IMR-90 (cell line): ENCODE data around the gene HPS4. TPM values are rescaled to one million over a fixed set of nuclear protein-coding genes. Genes with fewer than 3 reads are reported as not detected.

Experiments used
- ATAC-seq: fragments of 200-7000 bp; cut with Tn5 transposase; 2 replicates; pipeline ENCODE4 v1.9.1; 2020; ENCODE audit warnings: low read depth, mild to moderate bottlenecking, moderate library complexity
- BruUV-seq: library from RNA; stranded (reverse); fragments of 400-500 nt; replicated peaks from 2 replicates; lab custom pipeline; 2021; lab: Mats Ljungman, UMichigan
- CTCF ChIA-PET: fragments of 300-600 bp; formaldehyde crosslinking; extraction: SDS; loops from one replicate; lab custom pipeline; 2021; ENCODE audit warnings: antibody characterized with exemption; lab: Yijun Ruan, JAX
- POLR2A ChIA-PET: fragments of 300-600 bp; sonication (Branson Sonifier 250); formaldehyde crosslinking; loops from one replicate; lab custom pipeline; 2022; ENCODE audit warnings: antibody characterized with exemption; ENCODE audit not compliant: unreplicated experiment; lab: Charles Lee
- DNase-seq: peaks from one replicate; pipeline ENCODE4 v3.0.0; 2013
- H2AFZ ChIP-seq: replicated peaks from 2 replicates; pipeline ENCODE3; 2013; ENCODE audit warnings: low read length, mild to moderate bottlenecking; ENCODE audit not compliant: poor library complexity
- H2AK5ac ChIP-seq: 2 replicates; pipeline ENCODE4 v1.6.1; 2013; ENCODE audit warnings: low read depth, low read length, inconsistent platforms
- H2AK9ac ChIP-seq: replicated peaks from 2 replicates; pipeline ENCODE3; 2013; ENCODE audit warnings: mild to moderate bottlenecking, low read depth, low read length, moderate library complexity; ENCODE audit not compliant: poor library complexity
- H2BK120ac ChIP-seq: 2 replicates; pipeline ENCODE4 v1.6.1; 2013; ENCODE audit warnings: low read depth, low read length, inconsistent platforms
- H2BK15ac ChIP-seq: 3 replicates; pipeline ENCODE4 v1.6.1; 2013; ENCODE audit warnings: low read depth, low read length, inconsistent platforms
- H2BK20ac ChIP-seq: 2 replicates; pipeline ENCODE4 v1.6.1; 2013; ENCODE audit warnings: low read depth, mild to moderate bottlenecking, inconsistent platforms, low read length, moderate library complexity
- H2BK5ac ChIP-seq: 2 replicates; pipeline ENCODE4 v1.6.1; 2013; ENCODE audit warnings: mild to moderate bottlenecking, low read depth, low read length, inconsistent platforms; ENCODE audit not compliant: poor library complexity, severe bottlenecking
- H3K14ac ChIP-seq: replicated peaks from 2 replicates; pipeline ENCODE4 v1.6.1; 2013; ENCODE audit warnings: low read depth, low read length, inconsistent platforms
- H3K18ac ChIP-seq: 2 replicates; pipeline ENCODE4 v1.6.1; 2013; ENCODE audit warnings: low read depth, low read length, control low read depth
- H3K23ac ChIP-seq: 2 replicates; pipeline ENCODE4 v1.6.1; 2013; ENCODE audit warnings: low read depth, low read length, inconsistent platforms
- H3K27ac ChIP-seq: 2 replicates; pipeline ENCODE4 v1.5.1; 2013; ENCODE audit warnings: mild to moderate bottlenecking, control low read depth, low read length; ENCODE audit not compliant: insufficient read depth
- H3K27me3 ChIP-seq: 2 replicates; pipeline ENCODE4 v1.6.1; 2013; ENCODE audit warnings: low read length; ENCODE audit not compliant: control insufficient read depth, insufficient read depth
- H3K36me3 ChIP-seq: 2 replicates; pipeline ENCODE4 v1.6.1; 2013; ENCODE audit warnings: low read length, mixed read lengths; ENCODE audit not compliant: control insufficient read depth, insufficient read depth
- H3K4ac ChIP-seq: 2 replicates; pipeline ENCODE4 v1.6.1; 2013; ENCODE audit warnings: low read depth, low read length, inconsistent platforms
- H3K4me1 ChIP-seq: 2 replicates; pipeline ENCODE4 v1.6.1; 2013; ENCODE audit warnings: low read length, mixed read lengths; ENCODE audit not compliant: control insufficient read depth, insufficient read depth
- H3K4me2 ChIP-seq: 2 replicates; pipeline ENCODE4 v1.6.1; 2013; ENCODE audit warnings: low read depth, mild to moderate bottlenecking, control low read depth, low read length, moderate library complexity
- H3K4me3 ChIP-seq: 2 replicates; pipeline ENCODE4 v1.5.1; 2013; ENCODE audit warnings: low read depth, mild to moderate bottlenecking, control low read depth, low read length, moderate library complexity; ENCODE audit not compliant: insufficient read depth
- H3K56ac ChIP-seq: 2 replicates; pipeline ENCODE4 v1.6.1; 2013; ENCODE audit warnings: low read length, inconsistent platforms; ENCODE audit not compliant: insufficient read depth; ENCODE audit errors: extremely low read depth
- H3K79me1 ChIP-seq, 2 experiments: 2 replicates each; pipeline ENCODE4 v1.6.1; 2013; ENCODE audit warnings: low read length in 2 of 2, inconsistent platforms in 1 of 2, low read depth in 1 of 2
- H3K9ac ChIP-seq: 2 replicates; pipeline ENCODE4 v1.6.1; 2013; ENCODE audit warnings: low read depth, low read length, control low read depth
- H3K9me1 ChIP-seq: 2 replicates; pipeline ENCODE4 v1.6.1; 2013; ENCODE audit warnings: low read length, inconsistent platforms; ENCODE audit not compliant: insufficient read depth
- H3K9me3 ChIP-seq: 2 replicates; pipeline ENCODE4 v1.6.1; 2013; ENCODE audit warnings: low read length; ENCODE audit not compliant: control insufficient read depth, insufficient read depth
- H4K20me1 ChIP-seq: 2 replicates; pipeline ENCODE4 v1.6.1; 2013; ENCODE audit warnings: low read length, inconsistent platforms; ENCODE audit not compliant: insufficient read depth
- H4K5ac ChIP-seq: 2 replicates; pipeline ENCODE4 v1.6.1; 2013; ENCODE audit warnings: mild to moderate bottlenecking, low read depth, low read length, control low read depth
- H4K8ac ChIP-seq, 2 experiments: 2 replicates each; pipeline ENCODE4 v1.6.1; 2013; ENCODE audit warnings: low read depth in 2 of 2, low read length in 2 of 2, control low read depth in 1 of 2, inconsistent platforms in 1 of 2
- H4K91ac ChIP-seq: 2 replicates; pipeline ENCODE4 v1.6.1; 2013; ENCODE audit warnings: low read depth, low read length, inconsistent platforms; ENCODE audit not compliant: insufficient read depth
- BHLHE40 ChIP-seq: fragments of 150-350 bp; IDR thresholded peaks from 2 replicates; pipeline ENCODE4 v1.6.1; 2016; ENCODE audit warnings: mild to moderate bottlenecking, low read depth, low read length
- CEBPB ChIP-seq: IDR thresholded peaks from 2 replicates; pipeline ENCODE4 v1.6.1; 2012; ENCODE audit warnings: low read depth, low read length, improper control_type of control experiment
- CHD1 ChIP-seq: IDR thresholded peaks from 2 replicates; pipeline ENCODE4 v1.6.1; 2012; ENCODE audit warnings: low read depth, low read length, improper control_type of control experiment
- ELK1 ChIP-seq: fragments of 150-350 bp; IDR thresholded peaks from 2 replicates; pipeline ENCODE4 v1.6.1; 2016; ENCODE audit warnings: low read depth, mild to moderate bottlenecking, low read length, moderate library complexity, borderline replicate concordance
- FOS ChIP-seq: fragments of 150-350 bp; IDR thresholded peaks from 2 replicates; pipeline ENCODE4 v1.6.1; 2016; ENCODE audit warnings: low read depth, low read length
- MAFK ChIP-seq: IDR thresholded peaks from 2 replicates; pipeline ENCODE4 v1.6.1; 2012; ENCODE audit warnings: low read depth, low read length, improper control_type of control experiment
- MAZ ChIP-seq: IDR thresholded peaks from 2 replicates; pipeline ENCODE4 v1.6.1; 2012; ENCODE audit warnings: low read depth, mild to moderate bottlenecking, low read length, improper control_type of control experiment, moderate library complexity, borderline replicate concordance
- MXI1 ChIP-seq: IDR thresholded peaks from 2 replicates; pipeline ENCODE4 v1.6.1; 2012; ENCODE audit warnings: low read depth, mild to moderate bottlenecking, low read length, moderate library complexity, borderline replicate concordance
- RAD21 ChIP-seq: IDR thresholded peaks from 2 replicates; pipeline ENCODE4 v1.6.1; 2012; ENCODE audit warnings: low read length, improper control_type of control experiment
- SMC3 ChIP-seq: fragments of 150-350 bp; IDR thresholded peaks from 2 replicates; pipeline ENCODE4 v1.6.1; 2016; ENCODE audit warnings: low read depth, mild to moderate bottlenecking, antibody characterized with exemption, low read length, moderate library complexity
- USF2 ChIP-seq: fragments of 150-350 bp; IDR thresholded peaks from 2 replicates; pipeline ENCODE4 v1.6.1; 2017; ENCODE audit warnings: mild to moderate bottlenecking, antibody characterized with exemption, low read length, low read depth
- WGBS, 2 experiments: methylation state at CpG; one replicate each; pipeline versions ENCODE4 v1.1.5 to v1.1.7; 2013; ENCODE audit warnings: missing lambda C conversion rate in 2 of 2; ENCODE audit not compliant: insufficient read length in 1 of 2; ENCODE audit errors: extremely low coverage in 2 of 2; 5-methylcytosine and 5-hydroxymethylcytosine counted together
- dilution Hi-C: fragments of 300-500 bp; cut with HindIII; formaldehyde crosslinking; loops from one replicate; pipeline ENCODE4 v1.14.3; 2018; ENCODE audit warnings: low sequenced_read_pairs; ENCODE audit not compliant: unreplicated experiment
- in situ Hi-C: fragments of 300-500 bp; cut with MboI; formaldehyde crosslinking; loops from 3 replicates; pipeline ENCODE4 v1.14.3; 2019; ENCODE audit warnings: low sequenced_read_pairs, inconsistent platforms, mixed read lengths
- intact Hi-C: fragments of 100-400 bp; cut with micrococcal nuclease; formaldehyde crosslinking; loops from 2 replicates; pipeline ENCODE4 v1.10.0; 2022
- polyA plus RNA-seq, 3 experiments: library from polyadenylated mRNA; depleted of rRNA; stranded (reverse); fragments of >200 nt; gene quantifications; 2 replicates each; pipeline ENCODE4 v1.2.3, GENCODE V29; 2012; ENCODE audit warnings: low replicate concordance in 1 of 3
- total RNA-seq: library from RNA; depleted of rRNA; stranded (reverse); fragments of >200 nt; gene quantifications from 2 replicates; pipeline ENCODE4 v1.2.3, GENCODE V29; 2012

The HPS4 gene
- total and polyA plus RNA-seq, 2 of the 4 experiments (the other 2 are of a cell fraction) = 15.8 to 19.0 TPM

DNA sequence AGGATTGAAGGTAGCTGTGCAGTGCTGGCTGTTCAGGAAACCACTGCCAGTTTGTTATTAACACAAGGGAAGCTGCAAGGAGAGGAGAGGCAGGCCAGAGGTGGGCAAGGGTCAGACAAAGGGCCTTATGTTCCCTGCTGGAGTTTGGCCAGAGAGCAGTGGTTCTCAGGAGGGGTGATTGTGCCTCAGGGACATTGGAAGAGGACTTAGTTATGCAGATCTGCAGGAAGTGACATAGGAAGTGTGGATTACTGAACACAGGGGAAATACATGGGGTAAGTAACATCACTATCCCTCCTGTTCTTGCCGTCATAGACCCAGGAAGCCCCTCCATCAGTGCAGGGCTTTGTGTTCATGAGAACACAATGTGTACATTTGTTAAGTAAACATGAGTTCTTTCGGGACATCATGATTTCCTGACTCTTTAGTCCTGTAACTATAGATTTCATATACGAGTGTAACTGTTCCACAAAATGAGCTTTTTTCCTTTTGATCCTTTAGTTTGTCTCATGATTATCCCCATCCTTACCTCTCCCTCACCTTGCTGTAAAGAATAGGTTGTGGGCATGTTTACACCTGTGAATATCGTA lies 6.0 kb upstream of the HPS4 start:
- WGBS, 2 experiments = no CpG with 5 or more reads among the region's 4 CpGs
- ChIA-PET CTCF (no interaction called here), POLR2A (no interaction called here)
- H3K9me3 ChIP-seq = no peaks in the 10 kb centered on the region
- H3K36me3 ChIP-seq = peaks cover 45% of the 10 kb centered on the region
- no peak overlapping the region for H3K18ac ChIP-seq
- no peak overlapping the region for H2BK15ac ChIP-seq
- in situ Hi-C loops (no loop called here), intact Hi-C loops (no loop called here), dilution Hi-C loops (no loop called here)
- no peak overlapping the region for H3K4me3 ChIP-seq
- peaks cover 2% of the 10 kb centered on the region for H3K4me1 ChIP-seq
- no peak overlapping the region for H2BK5ac ChIP-seq
- H3K27me3 ChIP-seq = no peaks in the 10 kb centered on the region
- TF ChIP-seq CEBPB = no peak
- TF ChIP-seq BHLHE40 = no peak
- no peak for TF ChIP-seq SMC3
- TF ChIP-seq FOS = no peak
- no peak for TF ChIP-seq RAD21
- no peak for TF ChIP-seq CHD1
- TF ChIP-seq ELK1 = no peak
- TF ChIP-seq USF2 = no peak
- no peak for TF ChIP-seq MXI1
- no peak for TF ChIP-seq MAFK
- TF ChIP-seq MAZ = no peak
- no peak for DNase-seq
- ATAC-seq = no peak
- no peak overlapping the region for H3K56ac ChIP-seq
- H4K91ac ChIP-seq = no peak overlapping the region
- H4K20me1 ChIP-seq = no peaks in the 10 kb centered on the region; the same call in 1 of the 2 replicates
- H3K9me1 ChIP-seq = no peaks in the 10 kb centered on the region
- H3K27ac ChIP-seq = no peak overlapping the region
- H4K8ac ChIP-seq = no peak overlapping the region
- H3K23ac ChIP-seq = no peak overlapping the region
- no peak overlapping the region for H2AK5ac ChIP-seq
- no peak overlapping the region for H2BK20ac ChIP-seq
- no peak overlapping the region for H4K5ac ChIP-seq
- no peak overlapping the region for H3K4me2 ChIP-seq
- BruUV-seq = no TSS peak
- no peak overlapping the region for H3K9ac ChIP-seq
- no peak overlapping the region for H2AK9ac ChIP-seq
- no peak overlapping the region for H3K14ac ChIP-seq
- peaks cover 6 to 39% of the 10 kb centered on the region in 2 experiments for H3K79me1 ChIP-seq
- no peak overlapping the region for H3K4ac ChIP-seq
- H2AFZ ChIP-seq = no peak overlapping the region
- no peak overlapping the region for H2BK120ac ChIP-seq
